ENCODE results near the gene UPF2.
"Not testable (repeated sequence)": the region's sequence is repeated elsewhere in the genome, so short reads cannot be mapped to it uniquely, and the experiment has no call there.

Gene UPF2

DNA sequence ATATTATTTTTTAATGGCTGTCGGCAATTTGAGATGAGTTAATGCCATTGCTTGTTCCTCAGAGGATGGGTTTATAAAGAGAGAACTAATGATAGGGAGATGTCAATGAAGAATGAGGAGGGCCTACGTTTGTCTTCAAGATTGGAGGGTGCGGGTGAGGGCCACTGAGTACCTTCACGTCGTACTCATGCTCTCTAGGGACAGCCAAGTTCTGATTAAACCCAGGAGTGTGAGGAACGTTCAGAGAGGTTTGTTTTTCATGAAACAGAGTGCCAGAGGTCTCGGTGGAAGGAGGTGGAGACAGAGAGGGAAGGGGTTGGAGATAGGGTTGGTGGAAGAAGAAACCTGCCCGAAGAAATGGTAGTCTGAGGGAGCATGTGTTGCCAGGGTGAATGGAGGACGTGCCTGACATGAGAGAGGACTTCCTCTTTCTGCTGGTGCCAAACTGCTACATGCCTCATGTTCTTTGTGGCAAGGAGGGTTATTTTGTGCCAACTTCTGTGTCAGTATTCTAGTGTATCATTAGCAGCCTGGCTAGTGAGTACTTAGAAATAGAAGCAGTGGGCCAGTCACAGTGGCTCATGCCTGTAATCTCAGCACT, 35.1 kb upstream of the UPF2 start:
- DNase-seq = no peak
- Mint-ChIP-seq H3K4me3 (no peak overlapping the region), H3K36me3 (ENCODE audit: low read depth) (peaks cover 48% of the 10 kb centered on the region), H3K9me3 (no peaks in the 10 kb centered on the region), H3K4me1 (peaks cover 4% of the 10 kb centered on the region), H3K27ac (peak overlapping the region; percentile 49), H3K27me3 (ENCODE audit: low read depth, poor library complexity) (no peaks in the 10 kb centered on the region)
- TF ChIP-seq, protein P1, sequence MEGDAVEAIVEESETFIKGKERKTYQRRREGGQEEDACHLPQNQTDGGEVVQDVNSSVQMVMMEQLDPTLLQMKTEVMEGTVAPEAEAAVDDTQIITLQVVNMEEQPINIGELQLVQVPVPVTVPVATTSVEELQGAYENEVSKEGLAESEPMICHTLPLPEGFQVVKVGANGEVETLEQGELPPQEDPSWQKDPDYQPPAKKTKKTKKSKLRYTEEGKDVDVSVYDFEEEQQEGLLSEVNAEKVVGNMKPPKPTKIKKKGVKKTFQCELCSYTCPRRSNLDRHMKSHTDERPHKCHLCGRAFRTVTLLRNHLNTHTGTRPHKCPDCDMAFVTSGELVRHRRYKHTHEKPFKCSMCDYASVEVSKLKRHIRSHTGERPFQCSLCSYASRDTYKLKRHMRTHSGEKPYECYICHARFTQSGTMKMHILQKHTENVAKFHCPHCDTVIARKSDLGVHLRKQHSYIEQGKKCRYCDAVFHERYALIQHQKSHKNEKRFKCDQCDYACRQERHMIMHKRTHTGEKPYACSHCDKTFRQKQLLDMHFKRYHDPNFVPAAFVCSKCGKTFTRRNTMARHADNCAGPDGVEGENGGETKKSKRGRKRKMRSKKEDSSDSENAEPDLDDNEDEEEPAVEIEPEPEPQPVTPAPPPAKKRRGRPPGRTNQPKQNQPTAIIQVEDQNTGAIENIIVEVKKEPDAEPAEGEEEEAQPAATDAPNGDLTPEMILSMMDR (IDR thresholded peaks at IDR 0.05) = no peak

DNA sequence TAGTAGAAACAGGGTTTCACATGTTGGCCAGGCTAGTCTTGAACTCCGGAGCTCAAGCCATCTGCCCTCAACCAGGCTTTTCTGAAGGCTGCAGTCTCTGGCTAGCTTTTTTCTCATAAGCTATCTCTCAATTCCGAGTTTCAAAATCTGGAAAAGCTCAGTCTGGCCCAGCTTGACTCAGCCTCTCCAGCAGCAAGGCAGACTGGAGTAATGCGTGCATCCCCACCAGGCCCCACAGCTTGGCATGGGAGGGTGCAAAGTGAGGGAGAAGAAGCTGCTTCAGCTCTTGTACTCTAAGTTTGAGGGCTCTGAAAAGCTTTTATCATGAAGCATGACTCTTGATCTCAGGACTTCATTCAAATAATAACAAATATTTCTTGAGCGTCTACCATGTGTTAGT, 30.9 kb upstream of the UPF2 start:
- TF ChIP-seq, protein P1 (IDR thresholded peaks at IDR 0.05) = no peak
- DNase-seq = no peak
- Mint-ChIP-seq H3K36me3 (ENCODE audit: low read depth) (peaks cover 21% of the 10 kb centered on the region), H3K9me3 (peaks cover under 1% of the 10 kb centered on the region), H3K4me3 (no peak overlapping the region), H3K4me1 (peaks cover 13% of the 10 kb centered on the region), H3K27ac (peak overlapping the region; percentile 87), H3K27me3 (ENCODE audit: low read depth, poor library complexity) (no peaks in the 10 kb centered on the region)

DNA sequence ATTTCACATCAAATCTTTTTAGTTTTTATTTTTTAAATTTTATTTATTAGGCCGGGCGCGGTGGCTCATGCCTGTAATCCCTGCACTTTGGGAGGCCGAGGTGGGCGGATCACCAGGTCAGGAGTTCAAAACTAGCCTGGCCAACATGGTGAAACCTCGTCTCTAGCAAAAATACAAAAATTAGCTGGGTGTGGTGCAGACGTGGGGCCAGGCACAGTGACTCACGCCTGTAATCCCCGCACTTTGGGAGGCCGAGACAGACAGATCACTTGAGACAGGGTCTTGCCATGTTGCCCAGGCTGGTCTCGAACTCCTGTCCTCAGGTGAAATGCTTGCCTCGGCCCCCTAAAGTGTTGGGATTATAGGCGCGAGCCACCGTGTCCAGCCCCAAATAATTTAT, 28.8 kb upstream of the UPF2 start:
- not testable (repeated sequence) for DNase-seq; H3K27ac Mint-ChIP-seq; H3K27me3 Mint-ChIP-seq (ENCODE audit: low read depth, poor library complexity); H3K9me3 Mint-ChIP-seq
- peaks cover 11% of the 10 kb centered on the region for H3K36me3 Mint-ChIP-seq (ENCODE audit: low read depth)
- peaks cover 13% of the 10 kb centered on the region for H3K4me1 Mint-ChIP-seq
- peak overlapping the region; percentile 18 for H3K4me3 Mint-ChIP-seq

DNA sequence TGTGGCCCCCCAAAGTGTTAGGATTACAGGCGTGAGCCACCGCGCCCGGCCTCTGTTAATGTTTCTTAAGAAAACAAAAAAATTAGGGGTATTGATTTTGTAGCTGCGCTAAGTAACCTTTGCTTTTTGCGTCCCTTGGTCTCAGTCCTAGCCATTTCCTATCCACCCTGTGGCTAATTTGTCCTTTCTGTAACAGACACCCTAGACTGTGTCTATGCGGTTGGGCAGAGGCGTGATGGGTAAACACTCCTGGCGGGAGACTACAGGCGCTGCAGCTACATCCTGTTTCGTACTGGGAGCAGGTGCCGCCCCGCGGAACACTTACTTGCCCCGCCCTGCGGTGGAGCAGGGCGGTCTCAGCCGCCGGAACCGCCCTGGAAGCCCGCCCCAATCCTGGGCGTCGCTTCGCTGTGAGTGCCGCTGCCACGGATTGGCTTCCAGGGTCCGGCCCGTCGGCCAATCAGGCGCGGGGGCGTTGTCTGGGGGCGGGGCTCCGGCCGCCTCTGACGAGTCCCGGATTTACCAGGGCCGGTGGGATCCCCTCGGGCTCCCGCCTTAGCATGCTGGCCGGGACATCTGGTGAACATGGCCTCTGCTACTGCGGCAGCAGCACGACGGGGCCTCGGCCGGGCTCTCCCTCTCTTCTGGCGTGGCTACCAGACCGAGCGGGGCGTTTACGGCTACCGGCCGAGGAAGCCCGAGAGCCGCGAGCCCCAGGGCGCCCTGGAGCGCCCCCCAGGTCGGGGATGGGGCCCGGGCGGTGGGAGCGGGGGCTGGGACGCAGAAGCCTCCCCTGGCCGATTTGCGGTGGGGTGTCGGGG, 26.1 kb upstream of the UPF2 start, which contains the start of gene DHTKD1:
Gene DHTKD1 (plus strand): TSS at position 506 of the 821 bp plus-strand sequence. CDS start 80 bp downstream, at position 586.
- DNase-seq = peak; percentile 100
- peak within 1 kb of the TSS; percentile 84 for H3K4me3 Mint-ChIP-seq
- peaks cover 13% of the 10 kb centered on the region for H3K4me1 Mint-ChIP-seq
- H3K27me3 Mint-ChIP-seq (ENCODE audit: low read depth, poor library complexity) = peaks cover 7% of the 10 kb centered on the region
- H3K9me3 Mint-ChIP-seq = peaks cover 4% of the 10 kb centered on the region
- TF ChIP-seq, protein P1 (IDR thresholded peaks at IDR 0.05) = peak; percentile 25
- H3K36me3 Mint-ChIP-seq (ENCODE audit: low read depth) = no peaks in the 10 kb centered on the region
- peak within 1 kb of the TSS; percentile 92 for H3K27ac Mint-ChIP-seq

DNA sequence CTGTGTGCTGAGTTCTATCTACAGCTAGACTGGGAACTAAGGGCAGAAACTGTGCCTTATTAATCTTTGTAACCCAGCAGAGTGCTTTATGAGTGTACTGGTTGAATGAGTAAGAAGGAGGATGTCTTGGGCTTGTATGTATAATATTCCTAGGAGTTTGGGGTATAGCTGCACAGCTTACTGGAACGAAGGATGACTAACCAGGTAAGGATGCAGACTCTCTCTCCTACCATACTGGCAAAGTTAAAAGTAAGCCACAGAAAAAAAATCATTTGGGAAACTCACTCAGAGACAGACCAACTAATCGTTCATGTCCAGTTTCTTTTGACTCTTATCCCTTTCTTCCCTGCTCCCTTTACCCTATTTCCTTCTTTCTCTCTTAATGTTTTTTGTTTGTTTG, 24.7 kb upstream of the UPF2 start:
- Mint-ChIP-seq H3K27me3 (ENCODE audit: low read depth, poor library complexity) (peaks cover 7% of the 10 kb centered on the region), H3K4me3 (no peak overlapping the region)
- TF ChIP-seq, protein P1 (IDR thresholded peaks at IDR 0.05) = no peak

DNA sequence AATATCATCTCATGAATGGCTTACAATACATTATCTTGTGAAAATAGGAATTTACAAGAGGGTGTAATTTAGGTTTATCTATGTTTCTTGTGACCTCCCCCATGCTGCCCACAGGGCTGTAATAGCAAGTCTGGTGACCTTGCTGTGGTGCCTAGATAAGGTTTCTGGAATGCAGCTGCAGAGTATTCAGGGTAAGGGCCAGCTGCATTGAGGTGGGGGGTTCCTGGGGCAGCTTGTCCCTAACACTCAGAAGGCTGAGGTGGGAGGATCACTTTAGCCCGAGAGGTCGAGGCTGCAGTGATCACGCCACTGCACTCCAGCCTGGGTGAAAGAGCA, 20.8 kb upstream of the UPF2 start:
- no peak overlapping the region for H3K27ac Mint-ChIP-seq
- TF ChIP-seq, protein P1 (IDR thresholded peaks at IDR 0.05) = no peak
- DNase-seq = no peak
- no peaks in the 10 kb centered on the region for H3K36me3 Mint-ChIP-seq (ENCODE audit: low read depth)
- peaks cover 7% of the 10 kb centered on the region for H3K27me3 Mint-ChIP-seq (ENCODE audit: low read depth, poor library complexity)
- no peak overlapping the region for H3K4me3 Mint-ChIP-seq
- H3K4me1 Mint-ChIP-seq = no peaks in the 10 kb centered on the region
- peaks cover 3% of the 10 kb centered on the region for H3K9me3 Mint-ChIP-seq

More for the DNA sequence above, 24.7 kb upstream of the UPF2 start:
- H3K4me1 Mint-ChIP-seq = peaks cover 13% of the 10 kb centered on the region
- H3K27ac Mint-ChIP-seq = no peak overlapping the region
- no peak for DNase-seq
- peaks cover 4% of the 10 kb centered on the region for H3K9me3 Mint-ChIP-seq
- no peaks in the 10 kb centered on the region for H3K36me3 Mint-ChIP-seq (ENCODE audit: low read depth)

All from nephron progenitor cell (in vitro differentiated cells).